Uterus (tissue), 4 donors: ENCODE data around the gene TKT. TPM values are rescaled to one million over a fixed set of nuclear protein-coding genes. Genes with fewer than 3 reads are reported as not detected.

ENCODE experiments used
- DNase-seq, 2 donors: peaks; one replicate each; pipeline ENCODE4 v3.0.0-alpha.2; 2019 to 2020
- H3K27ac ChIP-seq, 2 donors: fragments of 200-600 bp; sonication (generic); 1 replicate in 1 of 2; 2 replicates in 1 of 2; pipeline ENCODE4 v1.5.1; 2016 to 2018
- H3K27me3 ChIP-seq, 2 donors: fragments of 200-600 bp; sonication (generic); one replicate each; pipeline ENCODE4 v1.5.1; 2018 to 2019; ENCODE audit warnings: control low read depth in 1 of 2
- H3K36me3 ChIP-seq, 2 donors: fragments of 200-600 bp; sonication (generic); one replicate each; pipeline ENCODE4 v1.5.1; 2019; ENCODE audit warnings: control low read depth in 1 of 2
- H3K4me1 ChIP-seq, 2 donors: fragments of 200-600 bp; sonication (generic); one replicate each; pipeline ENCODE4 v1.5.1; 2018 to 2019; ENCODE audit warnings: control low read depth in 1 of 2
- H3K4me3 ChIP-seq, 2 donors: fragments of 200-600 bp; sonication (generic); 1 replicate in 1 of 2; 2 replicates in 1 of 2; pipeline ENCODE4 v1.5.1; 2018 to 2019; ENCODE audit warnings: mild to moderate bottlenecking in 1 of 2
- H3K9me3 ChIP-seq, 2 donors: fragments of 200-600 bp; sonication (generic); one replicate each; pipeline ENCODE4 v1.5.1; 2019; ENCODE audit warnings: control low read depth in 1 of 2
- CTCF ChIP-seq, 4 experiments: fragments of 200-600 bp in 2 of 4; fragments of 450-650 bp in 2 of 4; sonication (generic) in 2 of 4; IDR thresholded peaks; one replicate each; pipeline ENCODE4 v1.5.1; 2016 to 2019; ENCODE audit warnings: antibody characterized with exemption in 4 of 4, mild to moderate bottlenecking in 2 of 4, moderate library complexity in 1 of 4
- POLR2A ChIP-seq, 2 donors: fragments of 450-650 bp; IDR thresholded peaks; one replicate each; pipeline ENCODE4 v1.6.1; 2016; ENCODE audit warnings: antibody characterized with exemption in 2 of 2, mild to moderate bottlenecking in 1 of 2, moderate library complexity in 1 of 2
- intact Hi-C: fragments of 100-400 bp; cut with DNase I; formaldehyde crosslinking; loops from one replicate; pipeline ENCODE4 v1.15.1; 2023; ENCODE audit warnings: low total_unique reads
- total RNA-seq, 4 donors: library from RNA; depleted of rRNA in 3 of 4; stranded (reverse); fragments of >200 nt in 3 of 4; gene quantifications; one replicate each; pipeline versions ENCODE4 v1.1.0 to v1.2.4, GENCODE V29; 2014 to 2023
- donor health status: DM: yes; HTN: yes; CAD: no.

Gene TKT
- total RNA-seq, 4 donors from 2014 or later: 74.5 to 113 (median 84.6) TPM

- Histone ChIP-seq H3K27ac (no peak overlapping the region), H3K36me3 (no peaks in the 10 kb centered on the region), H3K4me3 (no peak overlapping the region), H3K9me3 (no peaks in the 10 kb centered on the region), H3K27me3 (no peaks in the 10 kb centered on the region), H3K4me1 (peaks cover 0 to 6% of the 10 kb centered on the region in 2 donors)
- intact Hi-C loops: loop anchor here (2.0 kb wide), 1 partner anchor 82 kb away; no protein-coding TSS in a partner anchor
- TF ChIP-seq CTCF (IDR thresholded peaks at IDR 0.05): no peak
- TF ChIP-seq POLR2A (IDR thresholded peaks at IDR 0.05): no peak
- DNase-seq: no peak
Observed at GRCh38 chr3:53196575-53197407, 59.0 kb downstream of the TKT start.

- intact Hi-C loops: loop anchor here (2.0 kb wide), 1 partner anchor 81 kb away; no protein-coding TSS in a partner anchor
- Histone ChIP-seq H3K36me3 (no peaks in the 10 kb centered on the region), H3K4me3 (no peak overlapping the region), H3K9me3 (no peaks in the 10 kb centered on the region), H3K27ac (no peak overlapping the region), H3K4me1 (peaks cover 0 to 6% of the 10 kb centered on the region in 2 donors), H3K27me3 (no peaks in the 10 kb centered on the region)
- peak; percentile 89 to 99 (median 96) for TF ChIP-seq CTCF (IDR thresholded peaks at IDR 0.05)
- TF ChIP-seq POLR2A (IDR thresholded peaks at IDR 0.05): no peak
- peak in 1 of 2 donors; percentile 44 for DNase-seq
Observed at GRCh38 chr3:53195602-53196574, 59.9 kb downstream of the TKT start.

- H3K36me3 ChIP-seq: no peaks in the 10 kb centered on the region
- H3K4me3 ChIP-seq: no peak overlapping the region
- no peaks in the 10 kb centered on the region for H3K27me3 ChIP-seq
- no peaks in the 10 kb centered on the region for H3K9me3 ChIP-seq
- no peak overlapping the region for H3K27ac ChIP-seq
- TF ChIP-seq CTCF (IDR thresholded peaks at IDR 0.05): no peak
- TF ChIP-seq POLR2A (IDR thresholded peaks at IDR 0.05): no peak
- intact Hi-C loops: no loop called here
- DNase-seq: no peak
- H3K4me1 ChIP-seq: peaks cover 0 to 6% of the 10 kb centered on the region in 2 donors
Observed at GRCh38 chr3:53195066-53195450, 60.8 kb downstream of the TKT start.

- no peak for TF ChIP-seq CTCF (IDR thresholded peaks at IDR 0.05)
- no peak for TF ChIP-seq POLR2A (IDR thresholded peaks at IDR 0.05)
- H3K27ac ChIP-seq: no peak overlapping the region
- peak in 1 of 2 donors; percentile 33 for DNase-seq
- H3K4me3 ChIP-seq: no peak overlapping the region
- no peaks in the 10 kb centered on the region for H3K9me3 ChIP-seq
- intact Hi-C loops: no loop called here
- peaks cover 0 to 6% of the 10 kb centered on the region in 2 donors for H3K4me1 ChIP-seq
- H3K27me3 ChIP-seq: no peaks in the 10 kb centered on the region
- no peaks in the 10 kb centered on the region for H3K36me3 ChIP-seq
Observed at GRCh38 chr3:53194210-53195065, 61.4 kb downstream of the TKT start.
